Endometrial microvascular endothelial cells (primary cell): ENCODE results near the gene GJD2. TPM values are rescaled to one million over a fixed set of nuclear protein-coding genes. Genes with fewer than 3 reads are reported as not detected.

Experiments used
- in situ Hi-C: cut with HindIII; loops from 2 replicates; pipeline ENCODE4 v1.10.0; 2017; ENCODE audit warnings: low sequenced_read_pairs, low pct_unique_long_range_greater_than_20kb; ENCODE audit errors: inconsistent ontology term
- total RNA-seq: library from RNA; depleted of rRNA; stranded (reverse); fragments of >200 nt; gene quantifications from one replicate; pipeline ENCODE4 v1.2.3, GENCODE V29; 2015; ENCODE audit errors: inconsistent ontology term

GJD2 gene
- total RNA-seq, 1 donor from 2014 or later = not detected

DNA sequence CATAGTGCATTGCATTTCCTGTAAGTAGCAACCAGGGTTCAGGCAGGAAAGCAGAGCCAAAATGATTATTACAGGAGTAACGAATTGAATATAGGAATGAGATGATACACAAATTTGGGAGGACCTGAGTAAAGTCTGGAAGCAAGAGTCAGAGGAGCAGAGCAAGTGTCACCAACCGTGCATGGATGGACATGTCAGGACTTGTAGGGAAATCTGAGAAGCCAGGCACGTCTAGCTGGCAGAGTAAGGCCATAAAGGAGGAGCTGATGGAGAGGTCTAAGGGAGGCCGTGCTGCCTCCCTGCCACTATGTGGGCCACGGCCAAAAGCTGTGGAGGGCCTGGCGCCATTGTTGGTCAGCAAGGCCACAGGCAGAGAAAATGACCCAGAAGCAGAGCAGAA lies 22.4 kb downstream of the GJD2 start:
- in situ Hi-C loops = no loop called here

DNA sequence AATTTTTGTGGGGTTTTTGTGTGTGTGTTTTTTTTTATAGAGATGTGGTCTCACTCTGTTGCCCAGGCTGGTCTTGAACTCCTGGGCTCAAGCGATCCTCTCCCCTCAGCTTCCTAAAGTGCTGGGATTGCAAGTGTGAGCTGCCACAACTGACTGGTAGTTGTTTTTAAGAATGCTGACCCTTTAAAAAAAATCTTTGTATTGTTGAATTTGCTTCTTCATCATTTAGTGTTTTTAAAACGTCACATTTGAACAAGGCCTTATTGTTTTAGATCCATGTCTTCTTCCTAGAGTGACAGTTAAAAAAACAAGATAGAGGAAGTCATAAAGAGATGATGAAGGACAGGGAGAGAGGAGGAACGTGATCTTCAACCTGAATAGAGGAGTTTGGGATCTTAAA lies 24.1 kb downstream of the GJD2 start:
- in situ Hi-C loops = no loop called here

DNA sequence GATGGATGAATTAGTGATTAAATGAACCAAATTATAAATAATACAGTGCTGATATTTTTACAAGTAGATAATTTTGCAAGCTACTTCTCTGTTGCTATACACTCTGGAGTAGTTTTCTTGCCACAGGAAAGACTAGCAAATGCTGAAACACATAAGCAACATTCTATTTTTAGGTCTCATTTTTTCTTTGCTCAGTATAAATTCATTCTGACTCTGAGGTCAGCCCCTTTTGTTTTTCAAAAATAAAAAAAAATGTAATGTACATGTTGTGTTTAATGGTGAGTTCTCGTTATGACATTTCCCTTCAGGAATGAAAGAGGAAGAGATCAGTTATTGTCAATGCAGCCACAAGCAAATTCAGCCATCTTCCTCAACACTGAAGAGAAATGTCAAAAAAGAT lies 24.9 kb downstream of the GJD2 start:
- in situ Hi-C loops = no loop called here

DNA sequence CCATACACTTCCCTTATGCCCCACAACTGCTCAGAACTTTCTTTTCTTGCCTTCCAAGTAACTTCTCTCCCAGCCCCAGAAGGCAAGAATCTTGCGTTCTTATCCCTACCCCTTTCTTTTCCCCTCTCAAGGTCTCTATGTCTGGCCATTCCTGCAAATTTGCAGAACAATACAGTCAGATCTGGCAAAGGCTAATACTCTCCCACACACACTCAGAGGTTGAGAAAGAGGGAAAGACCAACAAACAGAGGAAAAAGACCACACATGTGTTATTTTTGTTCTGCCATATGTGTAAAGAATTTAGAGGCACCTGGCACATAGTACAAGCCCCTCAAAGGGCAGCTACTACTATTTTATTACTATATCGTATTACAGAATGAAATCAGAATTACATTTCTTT lies 25.7 kb downstream of the GJD2 start:
- in situ Hi-C loops = no loop called here

DNA sequence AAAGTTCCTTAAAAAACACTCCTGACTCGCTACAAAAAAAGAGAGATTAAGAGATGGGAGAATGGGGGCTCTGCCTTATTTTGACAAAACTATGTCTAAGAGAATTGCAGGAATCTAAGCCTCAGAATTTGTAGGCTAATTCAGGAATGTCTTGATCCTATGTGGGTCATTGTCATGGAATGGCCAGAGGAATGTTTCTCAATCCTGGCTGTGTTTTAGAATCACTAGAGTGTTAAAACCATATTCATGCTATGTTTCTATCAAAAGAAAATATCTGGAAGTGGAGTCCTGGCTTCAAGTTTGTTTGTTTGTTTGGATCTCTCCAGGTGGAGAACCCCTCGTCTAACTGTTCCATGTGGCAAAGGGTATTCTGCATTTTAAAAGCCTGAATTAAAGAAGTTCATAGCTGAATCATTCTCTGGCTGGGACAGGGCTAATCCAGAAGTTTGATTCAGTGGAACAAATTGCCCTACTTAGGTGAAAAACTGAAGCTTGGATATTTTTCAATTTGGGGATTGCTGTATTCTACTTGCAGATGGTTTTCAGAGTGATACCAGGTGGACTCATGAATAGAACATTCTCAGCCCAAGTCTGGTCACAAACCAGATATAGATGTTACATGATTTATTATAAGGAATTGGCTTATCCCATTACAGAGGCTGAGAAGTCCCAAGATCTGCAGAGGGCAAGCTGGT lies 28.2 kb downstream of the GJD2 start:
- in situ Hi-C loops = no loop called here

DNA sequence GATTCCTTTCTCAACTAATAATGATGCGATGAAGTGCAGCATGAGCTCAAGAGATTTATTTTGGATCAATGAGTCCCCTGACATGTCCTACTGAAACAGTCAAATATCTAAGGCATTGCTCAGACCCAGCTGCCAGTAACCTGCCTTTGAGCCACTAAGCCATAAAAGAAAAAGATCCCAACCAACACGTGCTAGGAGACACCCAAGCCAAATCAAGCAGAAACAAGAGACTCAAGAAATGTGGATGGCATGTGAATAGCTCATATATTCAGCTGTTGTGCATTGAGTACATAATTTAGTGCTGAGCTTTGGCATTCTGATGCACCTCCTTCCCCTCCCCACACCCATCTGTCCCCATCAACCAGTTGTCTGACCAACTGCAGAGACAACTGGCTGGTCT lies 29.2 kb downstream of the GJD2 start:
- in situ Hi-C loops = no loop called here

DNA sequence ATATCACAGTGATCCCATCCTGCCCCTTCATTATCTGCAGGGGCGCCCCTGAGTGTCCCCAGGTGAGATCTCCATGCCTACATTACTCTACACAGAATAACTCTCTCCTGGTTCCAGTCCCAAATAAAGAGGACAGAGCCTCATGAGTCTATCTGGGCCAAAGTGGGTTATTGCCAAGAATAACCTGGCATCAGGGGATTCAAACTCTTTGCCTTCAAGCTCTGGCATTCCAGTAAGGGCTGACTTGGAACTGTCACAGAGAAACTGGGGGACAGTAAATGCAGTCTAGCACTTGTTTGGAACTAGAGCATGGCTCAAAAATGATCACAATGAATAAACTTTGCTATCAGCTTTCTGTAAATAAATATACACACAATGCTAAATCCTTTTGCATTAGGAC lies 30.3 kb downstream of the GJD2 start:
- in situ Hi-C loops = no loop called here

DNA sequence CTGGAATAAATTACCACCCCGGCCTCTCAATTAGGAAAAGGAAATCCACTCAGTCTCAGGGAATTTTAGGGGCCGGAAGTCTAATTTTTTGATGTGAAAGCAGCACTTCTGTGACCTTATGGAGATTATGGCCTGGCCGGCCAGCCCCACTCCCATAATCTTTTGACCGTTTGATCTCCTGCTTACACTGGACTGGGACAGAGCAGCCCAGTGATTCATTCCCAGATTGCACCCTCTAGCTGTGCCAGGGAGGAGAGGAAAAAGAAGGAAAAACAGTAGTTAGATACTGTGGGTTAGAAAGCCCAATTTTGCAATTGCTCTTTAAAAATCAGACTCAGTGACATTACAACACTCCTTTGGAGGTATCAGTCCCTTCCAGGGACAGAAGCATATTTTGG lies 32.4 kb downstream of the GJD2 start:
- in situ Hi-C loops = no loop called here

DNA sequence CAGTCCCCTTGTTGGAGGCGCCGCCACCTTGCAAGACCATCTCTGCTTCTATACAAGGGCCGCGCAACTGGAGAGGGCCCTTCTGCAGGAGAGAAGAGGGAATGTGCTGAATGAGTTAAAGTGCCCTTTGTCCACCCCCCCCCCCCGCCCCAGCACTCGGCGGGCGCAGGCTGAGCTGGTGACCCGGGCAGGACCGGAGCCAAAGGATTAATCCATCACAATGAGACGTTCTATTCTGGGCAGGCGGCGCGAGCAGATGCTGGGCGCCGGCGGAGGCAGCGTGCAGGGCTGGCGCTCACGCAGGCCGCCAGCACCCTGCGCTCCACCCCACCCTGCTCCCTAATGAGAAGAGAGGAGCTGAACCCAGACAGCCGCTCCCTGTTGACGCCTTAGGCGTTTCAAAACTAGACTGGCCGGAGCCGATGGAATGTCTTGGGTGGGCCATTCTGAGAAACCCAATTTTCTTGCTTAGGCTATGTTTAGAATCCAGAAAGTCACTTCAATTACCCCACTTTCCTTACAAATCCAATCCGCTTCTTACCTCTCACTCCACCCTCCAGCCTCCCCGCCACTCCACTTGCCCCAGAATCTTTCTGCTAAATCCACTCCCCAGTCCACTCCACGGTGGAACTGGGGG lies 32.9 kb downstream of the GJD2 start:
- in situ Hi-C loops = no loop called here

DNA sequence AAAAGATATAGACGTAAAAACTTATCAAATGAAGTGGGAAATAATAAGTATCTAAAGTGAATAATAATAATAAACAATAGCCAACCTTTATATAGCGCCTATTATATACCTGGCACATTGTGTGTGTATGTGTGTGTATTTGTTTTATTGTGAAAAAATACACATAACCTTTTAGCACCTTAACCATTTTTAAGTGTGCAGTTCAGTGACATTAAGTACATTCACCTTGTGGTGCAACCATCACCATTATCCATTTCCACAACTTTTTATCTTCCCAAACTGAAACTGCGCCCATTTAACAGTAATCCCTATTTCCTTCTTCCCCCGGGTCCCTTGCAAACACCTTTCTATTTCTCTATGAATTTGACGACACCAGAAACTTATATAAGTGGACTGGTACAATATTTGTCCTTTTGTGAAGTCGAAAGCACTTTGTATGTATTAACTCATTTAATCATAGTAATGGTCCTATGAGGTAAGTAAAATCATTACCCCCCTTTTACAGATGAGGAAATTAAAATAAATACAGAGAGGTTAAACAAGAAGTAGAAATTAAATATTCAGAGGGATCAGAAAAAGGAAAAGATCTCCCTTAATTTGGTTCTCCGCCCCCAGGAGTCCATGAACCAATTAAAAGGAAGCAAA lies 33.5 kb downstream of the GJD2 start:
- in situ Hi-C loops = no loop called here

DNA sequence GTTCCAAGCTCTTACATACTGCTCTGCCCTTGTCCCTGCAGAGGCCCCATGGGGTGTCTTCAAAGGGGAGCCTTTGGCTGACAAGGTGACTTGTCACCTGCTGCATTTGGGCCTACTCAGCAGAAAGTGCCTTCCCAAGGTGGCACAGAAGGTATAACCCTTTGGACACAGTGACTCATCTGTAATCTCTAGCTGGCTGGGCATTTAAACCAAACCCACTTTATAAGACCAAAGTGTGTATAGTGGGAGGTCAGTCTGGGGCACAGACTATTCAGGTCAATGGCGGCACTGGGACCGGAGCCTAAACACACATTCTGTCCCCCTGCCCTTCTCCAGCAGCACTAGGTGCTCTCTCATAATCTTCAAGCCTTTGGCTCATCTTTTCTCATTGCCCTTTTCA lies 35.1 kb downstream of the GJD2 start:
- in situ Hi-C loops = no loop called here

DNA sequence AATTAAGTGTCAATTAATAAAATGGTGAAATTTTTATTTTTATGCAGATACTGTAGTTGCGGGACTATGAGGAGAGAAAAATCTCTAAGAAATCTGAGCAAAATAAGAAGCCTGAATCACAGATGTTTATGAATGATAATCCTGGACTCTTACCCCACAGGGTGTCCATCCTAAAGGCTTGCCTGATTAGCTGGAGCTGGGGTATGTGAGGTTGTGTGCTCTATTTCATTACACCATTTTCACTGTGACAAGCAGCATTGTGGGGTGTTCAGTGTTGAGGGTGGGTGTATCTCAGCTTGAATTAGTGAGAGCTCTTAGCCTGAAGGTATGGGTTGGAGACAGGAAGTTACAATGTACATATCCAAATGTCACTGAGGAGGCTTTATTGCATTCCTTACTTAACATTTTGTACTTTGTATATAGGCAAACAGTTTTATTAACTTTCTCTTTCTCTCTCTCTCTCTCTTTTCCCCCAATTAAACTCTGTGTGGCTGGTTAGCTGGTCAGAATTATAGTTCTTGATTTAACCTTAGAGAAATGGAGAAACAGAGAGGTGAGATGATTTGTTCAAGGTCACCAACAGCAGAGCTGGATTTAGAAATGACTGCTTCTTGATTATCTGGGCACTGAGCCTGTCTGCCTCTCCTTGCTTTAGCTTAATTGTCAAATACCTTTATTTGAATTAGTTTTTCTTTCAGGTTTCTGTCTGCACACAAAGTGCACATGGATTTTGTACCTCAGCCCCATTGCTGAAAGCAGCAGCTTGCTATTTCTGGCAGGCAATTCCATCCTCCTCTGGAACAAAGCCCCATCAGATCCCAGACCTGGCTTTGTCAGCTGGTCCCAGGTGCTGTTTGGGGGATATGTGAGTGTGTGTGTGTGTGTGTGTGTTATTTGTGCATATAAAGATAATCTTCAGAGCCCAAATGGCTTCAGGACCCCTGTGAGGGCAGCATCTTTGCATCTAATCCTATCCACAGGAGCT lies 35.8 kb downstream of the GJD2 start:
- in situ Hi-C loops = no loop called here

DNA sequence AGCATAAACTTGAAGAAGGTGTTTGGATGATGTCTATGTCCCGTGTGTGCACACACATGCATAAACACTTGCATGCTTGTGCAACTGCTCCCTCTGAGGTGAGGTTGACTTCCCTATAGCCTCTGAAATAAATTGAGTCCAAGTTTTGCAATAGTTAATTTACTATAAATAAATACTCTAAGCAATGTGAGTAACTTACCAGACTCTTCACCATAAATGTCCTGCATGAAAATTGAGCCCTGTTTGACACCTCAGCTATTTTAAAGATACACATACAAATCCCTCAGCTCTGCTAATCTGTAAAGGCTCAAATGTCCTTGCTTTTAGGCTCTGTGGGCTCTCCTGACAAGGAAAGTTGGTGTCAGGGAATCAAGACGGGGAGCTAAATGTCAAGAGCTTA lies 37.1 kb downstream of the GJD2 start:
- in situ Hi-C loops = no loop called here

DNA sequence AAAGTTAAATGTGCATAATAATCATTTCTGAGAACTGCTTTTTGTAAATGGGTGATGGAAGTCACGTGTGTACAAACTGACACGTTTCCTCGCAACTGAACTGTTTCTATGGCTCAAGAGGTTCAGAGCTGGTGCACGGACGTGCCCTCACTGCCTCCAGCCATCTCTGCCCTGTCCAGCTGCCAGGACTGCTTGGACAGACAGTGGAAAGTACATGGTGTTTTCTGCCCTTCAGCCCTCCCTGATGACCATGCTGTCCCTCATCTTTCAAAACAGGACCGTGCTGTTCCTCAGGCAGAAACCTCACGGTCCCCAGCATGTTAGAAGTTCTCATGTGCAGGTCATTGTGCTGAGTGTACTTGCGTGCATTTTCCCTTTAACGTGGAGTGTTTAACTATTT lies 38.7 kb downstream of the GJD2 start:
- in situ Hi-C loops = no loop called here

DNA sequence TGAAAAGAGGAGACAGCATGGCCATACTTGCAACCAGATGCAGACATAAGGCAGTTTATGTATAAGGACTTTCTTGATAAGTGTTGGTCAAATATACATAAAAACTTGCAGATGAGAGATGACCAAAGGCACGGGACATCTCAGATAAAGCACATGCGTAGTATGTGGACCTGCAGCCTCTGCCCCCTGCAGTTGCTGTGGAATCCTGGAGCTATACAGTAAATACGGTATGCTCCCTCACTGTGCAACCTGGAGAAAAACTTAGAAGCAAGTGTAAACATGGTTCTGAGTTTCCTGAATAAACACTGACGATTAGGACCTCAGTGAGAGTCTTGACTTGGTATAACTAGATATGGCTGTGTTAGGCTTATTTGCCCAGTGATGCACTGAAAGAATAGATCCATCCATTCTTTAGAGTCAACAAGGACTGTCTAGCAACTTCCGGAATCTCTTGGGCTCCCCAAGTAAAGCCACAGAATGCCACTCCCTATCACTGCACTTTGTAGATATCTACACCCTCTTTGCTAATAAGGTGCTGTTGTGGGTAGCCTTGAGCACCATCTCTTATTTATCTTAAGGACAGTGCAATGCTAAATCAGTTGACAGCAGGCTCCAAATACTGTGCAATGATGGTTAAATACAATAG lies 40.2 kb downstream of the GJD2 start:
- in situ Hi-C loops = no loop called here

DNA sequence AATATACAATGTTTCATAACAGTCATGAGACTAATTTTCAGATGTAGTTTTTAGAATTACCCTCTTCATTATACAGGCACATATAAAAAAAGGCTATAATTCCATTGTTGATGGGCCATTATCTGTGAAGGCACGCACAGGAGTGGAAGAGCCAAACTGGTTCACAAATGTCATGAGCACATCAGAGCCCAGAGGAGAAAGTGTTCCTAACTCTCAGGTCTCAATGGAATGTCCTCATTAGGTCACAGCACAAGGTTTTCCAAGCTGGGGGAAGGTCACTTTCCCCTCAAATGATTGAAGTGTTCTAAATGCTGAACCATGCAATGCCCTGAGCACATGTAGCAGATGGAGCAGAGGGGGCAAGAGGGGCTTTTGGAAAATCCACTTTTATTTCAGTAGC lies 41.2 kb downstream of the GJD2 start:
- in situ Hi-C loops = no loop called here

DNA sequence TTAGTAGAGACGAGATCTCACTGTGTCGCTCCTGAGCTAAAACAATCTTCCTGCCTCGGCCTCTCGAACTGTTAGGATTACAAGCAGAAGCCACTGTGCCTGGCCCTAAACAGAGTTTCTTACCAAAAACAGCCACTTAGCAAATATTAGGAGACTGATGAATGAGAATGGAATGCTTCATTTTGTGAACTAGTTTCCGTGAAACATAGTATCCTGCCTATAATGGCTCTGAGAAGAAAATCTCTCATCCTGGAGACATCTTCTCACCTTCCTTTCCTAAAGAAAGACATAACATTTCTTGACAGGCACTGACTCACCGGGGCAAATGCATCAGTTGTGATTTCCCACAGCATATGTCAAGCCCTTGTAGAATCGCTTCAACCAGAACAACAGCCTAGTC lies 44.9 kb downstream of the GJD2 start:
- in situ Hi-C loops = no loop called here

DNA sequence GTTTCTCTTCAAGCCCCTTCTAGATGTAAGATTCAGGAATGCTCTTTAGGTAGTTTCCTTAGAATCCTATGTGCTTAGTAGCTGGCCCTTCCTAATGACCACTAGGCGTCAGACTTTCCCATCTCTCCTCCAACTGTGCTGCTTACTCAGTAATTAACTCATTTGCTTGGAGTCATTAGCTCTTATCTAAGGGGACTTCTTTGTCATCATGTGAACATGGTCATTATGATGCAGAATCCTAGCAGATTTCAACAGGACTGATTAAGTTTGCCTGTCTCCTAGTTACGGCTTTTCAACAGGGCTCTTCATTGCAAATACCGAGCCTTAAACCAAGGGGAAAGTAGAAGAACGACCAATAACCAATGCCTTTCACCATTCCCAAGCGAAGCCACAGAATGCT lies 46.4 kb downstream of the GJD2 start:
- in situ Hi-C loops = no loop called here

DNA sequence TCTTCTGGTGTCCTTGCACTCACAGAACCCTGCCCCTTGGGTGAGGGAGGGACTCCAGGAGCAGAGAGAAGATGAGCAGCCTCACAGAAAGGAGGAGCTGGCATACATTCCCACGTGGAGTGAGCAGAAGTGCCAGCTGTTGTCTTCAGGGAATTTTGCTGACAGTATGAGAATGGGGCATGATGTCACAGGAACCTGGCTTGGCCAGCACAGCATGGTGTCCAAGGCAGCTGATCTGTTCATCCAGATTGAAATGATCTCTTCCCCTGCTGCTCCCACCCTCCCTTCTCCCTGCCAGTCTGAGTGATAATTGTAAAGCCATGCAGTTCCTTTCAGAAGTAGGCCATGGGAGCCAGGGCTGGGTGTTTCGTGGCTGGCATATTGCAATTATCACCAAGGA lies 53.3 kb downstream of the GJD2 start:
- in situ Hi-C loops = no loop called here
